ENCODE results near the gene LRRC14B. TPM values are rescaled to one million over a fixed set of nuclear protein-coding genes. Genes with fewer than 3 reads are reported as not detected.
A peak's percentile ranks its signal among the peaks of the same experiment; 100 is the strongest.
"Not testable (repeated sequence)": the region's sequence is repeated elsewhere in the genome, so short reads cannot be mapped to it uniquely, and the experiment has no call there.

LRRC14B gene
- total and polyA plus RNA-seq, 4 donors = not detected

GRCh38 chr5:204462-204861 lies 13.2 kb downstream of the LRRC14B start:
- no peak overlapping the region for H3K4me3 ChIP-seq (ENCODE audit: low read length in 2 of 2)
- DNase-seq = no peak
- no peak for ATAC-seq (ENCODE audit: low FRiP score)
- H3K27ac ChIP-seq (ENCODE audit: low read depth in 1 of 2, low read length in 2 of 2) = no peak overlapping the region
- H3K36me3 ChIP-seq (ENCODE audit: control insufficient read depth in 1 of 2, insufficient read depth in 2 of 2, low read length in 1 of 2) = no peaks in the 10 kb centered on the region
- no peaks in the 10 kb centered on the region for H3K27me3 ChIP-seq (ENCODE audit: control insufficient read depth in 1 of 2, insufficient read depth in 2 of 2, low read length in 1 of 2)
- H3K4me1 ChIP-seq (ENCODE audit: control insufficient read depth in 1 of 2, insufficient read depth in 2 of 2, low read length in 2 of 2) = no peaks in the 10 kb centered on the region
- intact Hi-C loops (cut with DNase I) = no loop called here
- H3K9me3 ChIP-seq (ENCODE audit: control insufficient read depth, low read length) = no peaks in the 10 kb centered on the region

DNA sequence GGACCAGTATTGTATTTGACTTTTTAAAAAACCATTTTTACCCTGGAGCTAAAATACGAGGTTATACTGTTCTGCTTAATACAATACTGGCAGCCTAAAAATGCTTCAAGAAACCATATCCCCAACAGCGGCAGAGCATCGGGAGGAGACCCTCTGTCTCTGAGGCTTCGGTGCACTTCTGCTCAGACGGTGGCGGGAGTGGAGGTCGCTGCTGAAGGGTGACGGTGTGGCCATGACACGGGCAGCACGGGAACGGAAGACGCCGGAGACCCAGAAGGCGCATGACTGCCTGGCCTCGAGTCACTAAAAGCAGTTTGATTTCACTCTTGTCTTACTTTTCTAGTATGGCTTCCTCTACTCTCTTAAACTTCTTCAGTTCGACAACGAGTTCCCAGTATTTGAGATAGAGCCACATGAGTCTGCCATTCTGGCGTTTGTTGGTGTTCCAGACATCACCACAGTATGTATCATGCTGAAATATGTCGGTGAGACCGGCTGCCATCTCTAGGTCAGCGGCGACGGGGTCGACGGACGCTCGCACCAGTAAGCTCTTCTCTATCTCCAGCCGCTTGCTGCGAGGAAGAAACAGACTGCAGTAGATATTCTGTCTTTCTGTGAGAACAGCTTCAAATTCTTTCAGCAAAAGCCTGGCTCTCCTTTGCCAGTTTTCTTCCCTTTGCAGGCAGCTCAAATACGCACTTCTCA lies 13.8 kb downstream of the LRRC14B start:
- DNase-seq (peak in 1 of 2 donors; percentile 66), ATAC-seq (ENCODE audit: low FRiP score) (no peak)
- intact Hi-C loops (cut with DNase I) = no loop called here
- Histone ChIP-seq H3K27ac (ENCODE audit: low read depth in 1 of 2, low read length in 2 of 2) (no peak overlapping the region), H3K4me1 (ENCODE audit: control insufficient read depth in 1 of 2, insufficient read depth in 2 of 2, low read length in 2 of 2) (no peaks in the 10 kb centered on the region), H3K36me3 (ENCODE audit: control insufficient read depth in 1 of 2, insufficient read depth in 2 of 2, low read length in 1 of 2) (no peaks in the 10 kb centered on the region), H3K9me3 (ENCODE audit: control insufficient read depth, low read length) (no peaks in the 10 kb centered on the region), H3K4me3 (ENCODE audit: low read length in 2 of 2) (no peak overlapping the region), H3K27me3 (ENCODE audit: control insufficient read depth in 1 of 2, insufficient read depth in 2 of 2, low read length in 1 of 2) (no peaks in the 10 kb centered on the region)
- WGBS, 2 donors = 94 to 98% methylated on average over 30 of the region's 30 CpGs

DNA sequence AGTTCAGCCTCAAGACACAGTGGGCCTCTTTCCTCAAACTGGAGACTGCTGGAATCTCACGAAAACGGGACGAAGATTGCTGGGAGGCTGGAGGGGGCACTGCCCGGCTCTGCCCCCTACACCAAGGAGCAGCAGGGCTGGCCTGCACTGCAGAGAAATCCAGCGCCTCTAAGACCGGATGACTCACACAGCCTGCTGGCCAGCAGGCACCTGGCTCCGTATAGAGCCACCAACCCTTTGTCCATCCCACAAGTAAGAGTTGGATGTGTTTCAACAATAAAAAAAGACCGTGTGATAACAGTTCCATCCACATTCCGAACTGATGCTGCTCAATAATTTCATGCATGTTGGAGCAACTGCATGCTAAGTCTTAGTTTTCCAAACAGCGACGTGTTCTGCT lies 15.1 kb downstream of the LRRC14B start:
- no peaks in the 10 kb centered on the region for H3K27me3 ChIP-seq (ENCODE audit: control insufficient read depth in 1 of 2, insufficient read depth in 2 of 2, low read length in 1 of 2)
- no peak overlapping the region for H3K4me3 ChIP-seq (ENCODE audit: low read length in 2 of 2)
- ATAC-seq (ENCODE audit: low FRiP score) (peak; percentile 76), DNase-seq (peak in 1 of 2 donors; percentile 51)
- intact Hi-C loops (cut with DNase I) = no loop called here
- H3K27ac ChIP-seq (ENCODE audit: low read depth in 1 of 2, low read length in 2 of 2) = no peak overlapping the region
- no peaks in the 10 kb centered on the region for H3K36me3 ChIP-seq (ENCODE audit: control insufficient read depth in 1 of 2, insufficient read depth in 2 of 2, low read length in 1 of 2)
- WGBS, 2 donors = 72 to 81% methylated on average over 11 of the region's 11 CpGs
- no peaks in the 10 kb centered on the region for H3K4me1 ChIP-seq (ENCODE audit: control insufficient read depth in 1 of 2, insufficient read depth in 2 of 2, low read length in 2 of 2)
- no peaks in the 10 kb centered on the region for H3K9me3 ChIP-seq (ENCODE audit: control insufficient read depth, low read length)

DNA sequence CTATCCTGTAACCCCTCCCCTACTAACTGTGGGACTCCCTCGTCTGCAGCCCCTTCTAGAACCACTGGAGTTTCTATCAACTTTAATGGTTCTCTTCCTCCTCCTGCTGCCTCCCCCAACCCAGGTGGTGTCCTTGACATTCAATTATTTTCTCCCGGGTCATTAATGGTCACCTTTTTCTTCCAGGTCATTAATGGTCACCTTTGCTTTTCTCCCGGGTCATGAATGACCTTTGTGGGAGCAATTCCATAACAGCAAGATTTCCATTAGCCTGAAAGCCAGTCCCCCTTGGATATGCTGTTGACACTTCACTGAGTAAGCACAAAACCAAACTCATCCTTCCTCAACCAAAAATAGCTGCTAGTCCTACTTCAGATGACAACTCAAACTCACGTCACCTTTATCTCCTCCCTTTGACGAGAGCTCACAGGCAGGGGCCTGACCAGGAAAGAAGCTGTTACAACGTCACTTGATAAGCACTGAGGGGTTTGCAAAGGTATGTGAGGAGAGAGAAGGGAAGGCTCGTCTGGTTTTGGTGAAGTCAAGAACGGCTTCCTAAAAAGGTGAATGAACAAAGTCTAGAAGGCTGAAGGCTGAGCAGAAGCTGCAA lies 15.7 kb downstream of the LRRC14B start:
- Histone ChIP-seq H3K4me1 (ENCODE audit: control insufficient read depth in 1 of 2, insufficient read depth in 2 of 2, low read length in 2 of 2) (no peaks in the 10 kb centered on the region), H3K4me3 (ENCODE audit: low read length in 2 of 2) (no peak overlapping the region), H3K36me3 (ENCODE audit: control insufficient read depth in 1 of 2, insufficient read depth in 2 of 2, low read length in 1 of 2) (no peaks in the 10 kb centered on the region), H3K27ac (ENCODE audit: low read depth in 1 of 2, low read length in 2 of 2) (no peak overlapping the region), H3K9me3 (ENCODE audit: control insufficient read depth, low read length) (no peaks in the 10 kb centered on the region), H3K27me3 (ENCODE audit: control insufficient read depth in 1 of 2, insufficient read depth in 2 of 2, low read length in 1 of 2) (no peaks in the 10 kb centered on the region)
- intact Hi-C loops (cut with DNase I) = no loop called here
- ATAC-seq (ENCODE audit: low FRiP score) = no peak
- peak in 1 of 2 donors; percentile 13 for DNase-seq
- WGBS, 2 donors = 96 to 97% methylated on average over 8 of the region's 8 CpGs

GRCh38 chr5:207599-207998 lies 16.3 kb downstream of the LRRC14B start:
- no peak overlapping the region for H3K4me3 ChIP-seq (ENCODE audit: low read length in 2 of 2)
- intact Hi-C loops (cut with DNase I) = no loop called here
- ATAC-seq (ENCODE audit: low FRiP score) (no peak), DNase-seq (peak in 1 of 2 donors; percentile 61)
- no peaks in the 10 kb centered on the region for H3K36me3 ChIP-seq (ENCODE audit: control insufficient read depth in 1 of 2, insufficient read depth in 2 of 2, low read length in 1 of 2)
- no peaks in the 10 kb centered on the region for H3K4me1 ChIP-seq (ENCODE audit: control insufficient read depth in 1 of 2, insufficient read depth in 2 of 2, low read length in 2 of 2)
- H3K9me3 ChIP-seq (ENCODE audit: control insufficient read depth, low read length) = no peaks in the 10 kb centered on the region
- WGBS, 2 donors = 92 to 96% methylated on average over 14 of the region's 14 CpGs
- no peaks in the 10 kb centered on the region for H3K27me3 ChIP-seq (ENCODE audit: control insufficient read depth in 1 of 2, insufficient read depth in 2 of 2, low read length in 1 of 2)
- H3K27ac ChIP-seq (ENCODE audit: low read depth in 1 of 2, low read length in 2 of 2) = no peak overlapping the region

DNA sequence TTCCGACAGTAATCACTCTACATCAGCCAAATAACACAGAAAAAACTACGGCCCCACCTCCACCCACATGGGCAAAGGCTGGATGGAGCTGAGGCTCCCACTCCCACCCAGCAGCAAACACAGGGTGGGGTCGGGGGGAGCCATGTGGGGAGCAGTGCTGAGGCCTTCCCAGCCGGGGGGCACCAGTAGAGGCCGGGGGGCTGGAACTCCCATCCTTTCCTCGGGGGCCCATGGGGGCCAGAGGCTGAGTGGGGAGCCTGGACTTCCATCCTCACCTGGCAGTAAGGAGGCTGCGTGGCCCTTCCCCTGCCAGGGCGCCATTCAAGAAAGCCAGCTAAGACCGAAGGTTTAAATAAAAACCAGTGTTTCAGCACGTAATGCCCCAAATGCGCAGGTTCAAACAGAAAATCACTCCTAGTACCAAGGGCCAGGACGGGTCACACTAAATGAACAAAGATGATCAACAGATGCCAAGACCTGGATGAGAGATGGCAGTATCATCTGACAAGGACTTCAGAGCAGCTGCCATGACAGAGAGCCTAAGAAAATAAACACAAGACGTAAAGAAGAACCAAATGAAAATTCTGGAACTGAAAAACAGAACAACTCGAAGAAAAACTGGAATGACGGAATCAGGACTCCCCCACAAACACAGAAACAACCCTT lies 17.3 kb downstream of the LRRC14B start:
- Histone ChIP-seq H3K27me3 (ENCODE audit: control insufficient read depth in 1 of 2, insufficient read depth in 2 of 2, low read length in 1 of 2) (no peaks in the 10 kb centered on the region), H3K36me3 (ENCODE audit: control insufficient read depth in 1 of 2, insufficient read depth in 2 of 2, low read length in 1 of 2) (peaks cover 0 to under 1% of the 10 kb centered on the region in 2 donors), H3K4me3 (ENCODE audit: low read length in 2 of 2) (no peak overlapping the region), H3K27ac (ENCODE audit: low read depth in 1 of 2, low read length in 2 of 2) (no peak overlapping the region), H3K9me3 (ENCODE audit: control insufficient read depth, low read length) (no peaks in the 10 kb centered on the region), H3K4me1 (ENCODE audit: control insufficient read depth in 1 of 2, insufficient read depth in 2 of 2, low read length in 2 of 2) (no peaks in the 10 kb centered on the region)
- intact Hi-C loops (cut with DNase I) = no loop called here
- ATAC-seq (ENCODE audit: low FRiP score) (no peak), DNase-seq (peak in 1 of 2 donors; percentile 55)
- WGBS, 2 donors = 77 to 85% methylated on average over 15 of the region's 15 CpGs

DNA sequence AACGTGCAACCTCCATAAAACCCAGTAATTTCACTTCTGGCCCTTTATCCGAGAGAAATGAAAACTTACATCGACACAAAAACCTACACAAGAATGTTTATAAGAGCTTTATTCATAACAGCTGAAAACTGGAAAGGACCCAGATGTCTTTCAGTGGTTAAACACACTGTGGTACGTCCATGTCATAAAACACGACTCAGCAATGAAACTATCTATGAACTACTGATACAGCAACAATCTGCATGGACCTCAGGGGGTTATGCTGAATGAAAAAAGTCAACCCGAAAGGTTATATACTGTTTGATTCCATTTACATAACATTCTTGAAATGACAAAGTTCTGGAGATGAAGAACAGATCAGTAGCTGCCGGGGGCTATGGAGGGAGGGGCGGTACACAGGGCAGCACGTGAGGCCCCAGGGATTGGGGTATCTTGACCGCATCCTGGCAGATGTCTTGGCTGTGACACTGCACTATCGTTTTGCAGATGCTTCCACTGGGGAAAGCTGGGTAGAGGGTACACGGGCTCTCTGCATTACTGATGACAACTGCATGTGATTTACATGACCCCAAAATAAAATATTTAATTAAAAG lies 22.6 kb downstream of the LRRC14B start:
- Histone ChIP-seq H3K27ac (ENCODE audit: low read depth in 1 of 2, low read length in 2 of 2) (no peak overlapping the region), H3K36me3 (ENCODE audit: control insufficient read depth in 1 of 2, insufficient read depth in 2 of 2, low read length in 1 of 2) (peaks cover 0 to 4% of the 10 kb centered on the region in 2 donors), H3K27me3 (ENCODE audit: control insufficient read depth in 1 of 2, insufficient read depth in 2 of 2, low read length in 1 of 2) (no peaks in the 10 kb centered on the region), H3K9me3 (ENCODE audit: control insufficient read depth, low read length) (no peaks in the 10 kb centered on the region), H3K4me1 (ENCODE audit: control insufficient read depth in 1 of 2, insufficient read depth in 2 of 2, low read length in 2 of 2) (no peaks in the 10 kb centered on the region), H3K4me3 (ENCODE audit: low read length in 2 of 2) (no peak overlapping the region)
- DNase-seq (no peak), ATAC-seq (ENCODE audit: low FRiP score) (no peak)
- intact Hi-C loops (cut with DNase I) = no loop called here
- 95 to 98% methylated on average over 12 of the region's 12 CpGs for WGBS, 2 donors

DNA sequence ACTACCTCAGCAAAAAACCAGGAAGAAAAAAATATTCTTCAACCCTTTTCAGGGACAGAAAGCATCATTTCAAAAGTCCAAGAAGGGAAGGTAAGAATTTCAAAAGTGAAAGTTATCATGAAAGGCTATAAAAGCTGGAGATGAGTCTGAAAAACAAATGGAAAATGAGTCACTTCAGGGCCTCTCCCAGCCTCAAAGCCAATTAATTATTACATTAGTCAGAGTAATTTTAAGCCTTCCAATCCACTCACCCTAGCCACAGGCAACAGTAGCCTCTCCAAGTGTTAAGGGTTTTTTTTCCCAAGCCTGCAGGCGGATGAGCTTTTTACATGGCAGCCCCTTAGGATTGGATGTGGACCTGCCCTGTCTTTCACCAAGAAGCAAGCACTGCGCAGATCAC lies 24.0 kb downstream of the LRRC14B start:
- intact Hi-C loops (cut with DNase I); H3K27ac ChIP-seq (ENCODE audit: low read depth in 1 of 2, low read length in 2 of 2); H3K36me3 ChIP-seq (ENCODE audit: control insufficient read depth in 1 of 2, insufficient read depth in 2 of 2, low read length in 1 of 2); ATAC-seq (ENCODE audit: low FRiP score); H3K4me3 ChIP-seq (ENCODE audit: low read length in 2 of 2); H3K27me3 ChIP-seq (ENCODE audit: control insufficient read depth in 1 of 2, insufficient read depth in 2 of 2, low read length in 1 of 2); H3K4me1 ChIP-seq (ENCODE audit: control insufficient read depth in 1 of 2, insufficient read depth in 2 of 2, low read length in 2 of 2); DNase-seq; H3K9me3 ChIP-seq (ENCODE audit: control insufficient read depth, low read length): not testable (repeated sequence)
- 80 to 92% methylated on average over 1 to 2 of the region's 2 CpGs for WGBS, 2 donors

Measured in aorta (tissue), 5 donors.